Skin epidermis (tissue), 12 donors: ENCODE results near the gene CSF3R.

Source experiments
- H3K27ac ChIP-seq, 21 experiments: fragments of 200-600 bp; sonication (generic) in 11 of 21; one replicate each; pipeline ENCODE4 v1.5.0; 2020; ENCODE audit warnings: mild to moderate bottlenecking in 3 of 21, inconsistent platforms in 2 of 21, moderate library complexity in 2 of 21
- H3K4me3 ChIP-seq, 7 experiments: fragments of 200-600 bp; sonication (generic) in 2 of 7; one replicate each; pipeline ENCODE4 v1.5.0; 2020; ENCODE audit warnings: inconsistent platforms in 2 of 7, mild to moderate bottlenecking in 2 of 7, moderate library complexity in 1 of 7

The CSF3R gene

GRCh38 chr1:36465731-36466369 lies 16.9 kb downstream of the CSF3R start:
- Histone ChIP-seq H3K27ac (peak overlapping the region in 1 of 21 experiments; percentile 94), H3K4me3 (no peak overlapping the region)

GRCh38 chr1:36464605-36465393 lies 17.9 kb downstream of the CSF3R start:
- H3K27ac ChIP-seq: peak overlapping the region; percentile 25 to 95 (median 89)
- H3K4me3 ChIP-seq: peak overlapping the region; percentile 66 to 97 (median 90)

- Histone ChIP-seq H3K27ac (peak within 1 kb of the TSS; percentile 25 to 95 (median 89)), H3K4me3 (peak within 1 kb of the TSS; percentile 66 to 97 (median 90))
Measured at GRCh38 chr1:36463803-36464604, 18.7 kb downstream of the CSF3R start, which contains the start of gene MRPS15. Gene MRPS15, minus strand, starts transcription at chr1:36464384. Its CDS starts 109 bp downstream, at chr1:36464275.

DNA sequence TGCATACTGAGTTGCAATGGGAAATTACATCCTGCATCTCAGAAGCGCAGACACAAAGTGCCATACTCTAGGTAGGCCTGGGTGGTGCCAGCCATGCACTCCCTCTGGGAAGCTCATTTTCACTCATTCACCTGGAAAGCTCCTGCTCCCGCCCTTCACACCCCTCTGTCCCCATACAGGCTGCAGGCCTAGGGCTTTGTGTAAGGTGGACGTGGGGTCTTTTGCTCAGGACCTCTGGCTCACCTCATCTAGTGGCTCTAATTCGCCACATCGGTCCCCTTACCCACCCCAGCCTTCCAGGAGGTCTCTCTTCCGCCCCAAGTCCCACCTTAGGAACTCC lies 19.3 kb downstream of the CSF3R start:
- peak overlapping the region; percentile 16 to 95 (median 89) for H3K27ac ChIP-seq
- peak overlapping the region; percentile 66 to 97 (median 90) for H3K4me3 ChIP-seq

GRCh38 chr1:36458910-36459309 lies 23.8 kb downstream of the CSF3R start:
- Histone ChIP-seq H3K4me3 (no peak overlapping the region), H3K27ac (peak overlapping the region in 1 of 21 experiments; percentile 37)

- Histone ChIP-seq H3K27ac (no peak overlapping the region), H3K4me3 (no peak overlapping the region)
Measured at GRCh38 chr1:36457691-36458090, 25.0 kb downstream of the CSF3R start.

- Histone ChIP-seq H3K4me3 (no peak overlapping the region), H3K27ac (no peak overlapping the region)
Measured at GRCh38 chr1:36456391-36456928, 26.3 kb downstream of the CSF3R start.

- Histone ChIP-seq H3K4me3 (no peak overlapping the region), H3K27ac (peak overlapping the region in 2 of 21 experiments; percentile 21 to 36)
Measured at GRCh38 chr1:36455386-36455785, 27.3 kb downstream of the CSF3R start.

DNA sequence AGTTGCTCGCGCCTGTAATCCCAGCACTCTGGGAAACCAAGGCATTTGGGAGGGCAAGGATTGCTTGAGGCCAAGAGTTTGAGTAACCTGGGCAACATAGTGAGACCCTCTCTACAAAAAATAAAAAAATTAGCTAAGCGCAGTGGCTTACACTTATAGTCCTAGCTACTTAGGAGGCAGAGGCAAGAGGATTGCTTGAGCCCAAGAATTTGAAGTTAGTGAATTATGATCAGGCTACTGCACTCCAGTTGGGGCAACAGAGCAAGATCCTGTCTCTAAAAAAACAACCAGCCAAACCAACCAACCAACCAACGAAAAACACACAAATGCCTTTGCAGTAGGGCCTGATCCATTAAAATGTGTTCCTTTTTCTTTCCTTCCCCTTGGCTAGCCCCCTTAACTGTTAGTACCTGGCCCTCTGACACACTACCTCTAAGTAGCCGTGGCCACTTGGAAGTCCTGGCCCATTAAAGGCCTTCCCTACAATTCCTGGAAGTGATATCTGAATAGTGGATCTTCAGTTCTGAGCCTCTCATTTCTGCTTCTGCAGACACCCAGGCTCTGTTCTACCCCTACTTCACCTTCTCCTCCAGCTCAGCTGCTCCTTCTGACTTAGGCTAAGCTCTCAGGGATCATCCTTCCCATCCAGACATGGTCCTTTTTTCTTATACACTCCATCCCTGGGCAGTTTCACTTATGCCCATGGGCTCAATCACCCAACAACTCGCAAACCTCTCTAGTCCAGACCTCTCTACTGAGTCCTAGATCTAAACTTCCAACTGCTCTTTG lies 28.9 kb downstream of the CSF3R start:
- H3K4me3 ChIP-seq: no peak overlapping the region
- H3K27ac ChIP-seq: no peak overlapping the region

- Histone ChIP-seq H3K4me3 (no peak overlapping the region), H3K27ac (no peak overlapping the region)
Measured at GRCh38 chr1:36453051-36453450, 29.7 kb downstream of the CSF3R start.

DNA sequence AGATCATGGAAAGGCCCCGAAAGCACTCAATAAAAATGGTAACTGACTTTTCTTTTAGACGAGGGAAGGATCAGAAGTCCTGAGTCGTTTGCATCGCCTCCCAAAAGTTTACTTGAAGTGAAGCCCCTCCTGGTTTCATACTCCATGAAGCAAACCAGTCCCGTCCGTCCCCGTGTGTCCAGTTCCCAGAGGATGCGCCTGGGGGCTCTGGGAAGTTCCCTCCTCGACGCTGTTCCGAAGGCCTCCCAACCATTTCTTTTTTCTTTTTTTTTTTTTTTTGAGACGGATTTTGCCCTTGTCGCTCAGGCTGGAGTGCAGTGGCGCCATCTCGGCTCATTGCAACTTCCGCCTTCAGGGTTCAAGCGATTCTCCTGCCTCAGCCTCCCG lies 31.8 kb downstream of the CSF3R start:
- peak overlapping the region; percentile 74 to 99 (median 96) for H3K27ac ChIP-seq
- H3K4me3 ChIP-seq: peak overlapping the region; percentile 36 to 65 (median 59)

- Histone ChIP-seq H3K27ac (peak within 1 kb of the TSS; percentile 74 to 99 (median 96)), H3K4me3 (peak within 1 kb of the TSS; percentile 36 to 65 (median 59))
Measured at GRCh38 chr1:36450270-36450918, 32.3 kb downstream of the CSF3R start, which contains the start of gene OSCP1. Gene OSCP1, minus strand, starts transcription at chr1:36450451. Its CDS starts 82 bp downstream, at chr1:36450369.

DNA sequence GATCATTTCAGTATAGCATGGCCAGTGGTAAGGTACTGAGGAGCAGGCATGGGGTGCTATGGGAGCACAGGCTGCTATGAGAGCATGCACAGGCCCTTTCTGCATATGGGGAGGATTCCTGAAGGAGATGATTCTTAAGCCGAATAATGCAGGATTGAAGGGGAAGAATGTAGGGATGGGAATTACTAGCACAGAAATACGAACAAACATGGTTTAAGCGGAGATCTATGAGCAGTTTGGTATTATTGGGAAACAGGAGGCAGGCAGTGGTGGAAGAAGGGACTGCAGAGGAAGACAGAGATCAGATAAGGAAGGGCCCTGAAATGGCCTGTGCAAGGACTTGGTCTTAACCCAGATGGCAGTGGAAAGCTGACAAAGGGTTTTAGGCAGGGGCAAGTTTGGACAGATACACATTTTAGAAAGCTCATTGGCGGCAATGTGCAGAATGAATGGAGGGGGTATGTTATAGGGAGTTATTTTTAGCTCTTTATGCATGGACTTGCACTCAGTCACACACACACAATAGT lies 34.1 kb downstream of the CSF3R start:
- Histone ChIP-seq H3K4me3 (no peak overlapping the region), H3K27ac (peak overlapping the region in 1 of 21 experiments; percentile 37)

GRCh38 chr1:36447450-36447849 lies 35.3 kb downstream of the CSF3R start:
- H3K27ac ChIP-seq: no peak overlapping the region

GRCh38 chr1:36446746-36447145 lies 36.0 kb downstream of the CSF3R start:
- Histone ChIP-seq H3K27ac (no peak overlapping the region), H3K4me3 (no peak overlapping the region)

More at GRCh38 chr1:36447450-36447849, 35.3 kb downstream of the CSF3R start:
- no peak overlapping the region for H3K4me3 ChIP-seq

GRCh38 chr1:36446271-36446670 lies 36.4 kb downstream of the CSF3R start:
- H3K27ac ChIP-seq: no peak overlapping the region
- no peak overlapping the region for H3K4me3 ChIP-seq

DNA sequence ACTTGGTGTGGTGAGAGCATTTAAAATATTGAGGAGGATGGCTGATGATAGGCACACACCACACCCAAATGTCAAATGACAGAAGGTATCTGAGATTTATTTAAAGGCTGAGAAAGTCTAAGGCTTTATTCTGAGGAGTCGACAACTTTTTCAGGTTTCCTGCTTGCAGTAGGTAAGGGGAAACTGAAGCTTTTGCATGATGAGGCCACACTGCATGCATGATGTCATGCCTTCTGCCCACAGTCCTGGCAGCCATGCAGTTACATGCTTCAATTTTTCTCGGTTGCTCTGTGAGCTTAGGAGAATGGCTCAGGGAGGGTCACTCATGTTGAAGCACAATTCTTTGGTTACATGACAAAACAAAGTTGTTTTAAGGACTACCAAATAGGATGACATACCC lies 39.4 kb downstream of the CSF3R start:
- Histone ChIP-seq H3K27ac (no peak overlapping the region), H3K4me3 (no peak overlapping the region)

DNA sequence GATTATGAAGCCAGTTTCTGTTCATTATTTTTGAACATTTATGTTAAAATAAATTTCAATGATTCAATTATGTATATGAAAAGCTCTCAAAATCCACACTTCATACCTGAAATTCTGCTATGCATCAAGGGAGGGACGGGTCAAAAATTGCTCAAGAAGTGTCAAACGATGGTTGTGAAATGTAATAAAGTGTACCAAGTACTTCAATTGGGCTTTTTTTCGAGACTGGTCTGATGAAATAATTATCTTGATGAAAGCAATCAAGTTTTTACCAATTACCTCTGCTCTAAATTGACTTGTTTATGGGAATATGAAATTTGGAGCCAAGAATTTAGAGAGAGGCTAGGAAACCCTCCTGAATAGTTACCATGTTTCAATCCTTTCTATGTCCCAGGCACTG lies 40.4 kb downstream of the CSF3R start:
- Histone ChIP-seq H3K27ac (no peak overlapping the region), H3K4me3 (no peak overlapping the region)
